T-helper 1 cell treated with Interleukin-12 subunit alpha and Interleukin-12 subunit beta and Interleukin-4 antibody, amounts not matched to agents 30 μg/mL and 1 μg/mL, for 36 hours (primary cell): Measurements from ENCODE around the gene MYB.
A peak's percentile ranks its signal among the peaks of the same experiment; 100 is the strongest.
"Not testable (repeated sequence)": the region's sequence is repeated elsewhere in the genome, so short reads cannot be mapped to it uniquely, and the experiment has no call there.

Experiments
- H3K27ac Mint-ChIP-seq: one replicate; pipeline ENCODE4 v1.8.0; 2021; ENCODE audit warnings: mild to moderate bottlenecking, mixed read lengths
- H3K27me3 Mint-ChIP-seq: one replicate; pipeline ENCODE4 v1.8.0; 2021; ENCODE audit warnings: low read depth, mixed read lengths
- H3K36me3 Mint-ChIP-seq: one replicate; pipeline ENCODE4 v1.8.0; 2021; ENCODE audit warnings: low read depth, mixed read lengths
- H3K4me1 Mint-ChIP-seq: one replicate; pipeline ENCODE4 v1.8.0; 2021; ENCODE audit warnings: low read depth, mixed read lengths
- H3K4me3 Mint-ChIP-seq: one replicate; pipeline ENCODE4 v1.8.0; 2021; ENCODE audit warnings: mild to moderate bottlenecking, moderate library complexity, mixed read lengths
- H3K9me3 Mint-ChIP-seq: one replicate; pipeline ENCODE4 v1.8.0; 2021; ENCODE audit warnings: mixed read lengths

The MYB gene

DNA sequence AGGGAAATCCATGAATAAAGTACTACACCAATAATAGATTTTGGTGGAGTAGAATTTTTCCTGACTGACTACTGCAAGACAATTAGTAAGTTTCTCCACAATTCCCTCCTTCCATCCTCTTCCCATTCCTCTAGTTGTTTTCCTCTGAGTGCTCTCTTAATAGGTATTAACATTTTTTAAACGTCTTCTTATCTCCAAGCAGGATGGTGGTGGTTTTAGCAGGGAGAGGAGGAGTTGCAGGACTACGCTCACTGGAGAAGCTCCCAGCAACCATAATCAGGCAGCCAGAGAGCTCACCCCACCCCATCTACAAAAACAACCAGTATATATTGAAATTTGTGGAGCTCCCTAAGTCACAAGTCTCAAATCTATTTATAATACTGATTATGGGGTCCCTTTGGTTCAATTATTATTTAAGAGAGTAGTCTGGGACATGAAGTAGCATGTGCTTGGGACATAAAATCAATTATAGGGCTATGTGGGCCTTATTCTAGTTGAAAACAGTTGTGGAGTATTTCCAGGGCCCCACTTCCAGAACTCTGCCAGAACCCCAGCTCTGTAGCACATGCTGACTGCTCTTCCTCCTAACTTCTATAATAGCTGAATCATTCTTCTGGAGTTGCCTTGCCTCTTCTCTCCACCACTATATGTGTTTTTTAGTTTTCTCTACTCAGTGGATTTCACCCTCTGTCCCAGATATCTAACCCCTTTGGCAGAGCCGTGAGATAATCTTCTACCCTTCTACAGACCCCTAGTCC lies 49.8 kb downstream of the MYB start:
- Mint-ChIP-seq H3K27ac (peak overlapping the region; percentile 57), H3K4me3 (no peak overlapping the region), H3K9me3 (no peaks in the 10 kb centered on the region), H3K4me1 (peaks cover 35% of the 10 kb centered on the region), H3K36me3 (peaks cover 2% of the 10 kb centered on the region), H3K27me3 (no peaks in the 10 kb centered on the region)

DNA sequence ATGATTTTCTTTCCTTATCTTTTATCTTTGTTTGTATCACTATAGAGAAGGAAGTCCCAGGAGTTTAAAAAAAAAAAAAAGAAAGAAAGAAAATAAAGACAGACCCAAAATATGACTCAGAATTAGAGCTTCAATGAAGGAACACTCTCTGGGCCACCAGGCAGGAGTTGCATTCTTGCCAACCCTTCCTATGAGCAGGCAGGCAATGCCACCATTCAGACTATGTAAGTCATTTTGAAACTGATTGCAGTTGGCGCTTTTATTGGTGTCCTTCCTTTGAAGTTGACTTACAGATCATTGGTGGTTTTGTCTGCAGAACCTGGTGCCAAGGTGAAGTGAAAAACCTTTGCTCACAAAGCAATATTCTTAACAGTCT lies 50.3 kb downstream of the MYB start:
- Mint-ChIP-seq H3K27ac (peak overlapping the region; percentile 57), H3K4me1 (peaks cover 36% of the 10 kb centered on the region)

DNA sequence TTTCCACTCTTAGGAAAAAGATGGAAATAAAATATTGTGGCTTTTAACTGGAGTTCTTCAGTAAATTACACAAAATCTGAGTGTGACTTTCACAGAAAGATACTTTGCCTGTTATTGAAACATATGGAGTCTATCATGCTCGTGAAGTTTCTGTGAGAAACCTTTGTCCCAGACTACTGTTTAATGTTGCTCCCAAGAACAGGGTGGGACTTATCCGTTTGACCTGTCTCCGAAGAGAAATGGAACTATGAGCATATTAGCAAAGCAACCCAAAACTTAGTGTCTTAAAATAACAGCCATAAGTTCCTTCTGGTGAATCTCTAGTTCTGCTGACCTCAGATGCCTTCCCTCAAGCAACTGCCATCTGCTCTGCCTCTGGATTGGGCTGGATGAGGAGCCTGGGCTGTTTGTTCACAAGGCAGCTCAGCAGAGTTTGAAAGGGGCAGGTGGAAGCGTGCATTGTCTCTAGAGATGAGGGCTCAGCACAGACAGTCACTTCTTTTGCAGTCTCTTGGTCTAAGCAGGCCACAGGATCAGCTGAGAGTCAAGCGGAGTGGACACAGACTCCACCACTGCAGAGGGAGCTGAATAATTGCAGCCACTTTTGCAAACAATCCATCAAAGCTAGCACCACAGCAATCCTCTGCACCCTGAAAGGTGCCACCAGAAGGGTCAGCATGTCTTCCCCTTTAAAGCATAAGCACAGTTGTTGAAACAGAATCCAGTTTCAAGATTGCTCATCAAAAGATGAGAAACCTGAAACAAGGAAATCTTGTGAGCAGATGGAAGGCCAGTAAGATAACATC lies 52.8 kb downstream of the MYB start:
- H3K27ac Mint-ChIP-seq = no peak overlapping the region

More for the DNA sequence above, 50.3 kb downstream of the MYB start:
- H3K27me3 Mint-ChIP-seq = no peaks in the 10 kb centered on the region
- peaks cover 2% of the 10 kb centered on the region for H3K36me3 Mint-ChIP-seq
- no peak overlapping the region for H3K4me3 Mint-ChIP-seq
- no peaks in the 10 kb centered on the region for H3K9me3 Mint-ChIP-seq

DNA sequence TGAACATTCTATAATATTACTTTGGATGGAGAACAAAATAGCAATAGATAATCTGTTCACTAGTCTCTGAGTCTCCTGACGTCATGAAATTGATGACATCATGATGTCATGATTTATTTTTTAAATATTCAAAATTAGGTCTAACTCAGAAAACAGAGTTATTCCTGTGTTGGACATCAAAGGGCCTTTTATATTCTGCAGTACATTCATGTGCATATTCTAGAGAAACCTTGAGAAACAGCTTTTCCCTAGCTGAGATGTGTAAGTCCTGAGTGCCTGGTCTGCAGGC lies 53.3 kb downstream of the MYB start:
- no peaks in the 10 kb centered on the region for H3K9me3 Mint-ChIP-seq
- H3K27ac Mint-ChIP-seq = no peak overlapping the region
- H3K36me3 Mint-ChIP-seq = no peaks in the 10 kb centered on the region
- H3K27me3 Mint-ChIP-seq = no peaks in the 10 kb centered on the region
- H3K4me1 Mint-ChIP-seq = peaks cover 25% of the 10 kb centered on the region
- H3K4me3 Mint-ChIP-seq = no peak overlapping the region

More for the DNA sequence above, 52.8 kb downstream of the MYB start:
- no peaks in the 10 kb centered on the region for H3K9me3 Mint-ChIP-seq
- H3K36me3 Mint-ChIP-seq = no peaks in the 10 kb centered on the region
- H3K4me1 Mint-ChIP-seq = peaks cover 25% of the 10 kb centered on the region
- no peak overlapping the region for H3K4me3 Mint-ChIP-seq
- H3K27me3 Mint-ChIP-seq = no peaks in the 10 kb centered on the region

- no peaks in the 10 kb centered on the region for H3K9me3 Mint-ChIP-seq
- peaks cover 24% of the 10 kb centered on the region for H3K4me1 Mint-ChIP-seq
- H3K27me3 Mint-ChIP-seq = no peaks in the 10 kb centered on the region
- H3K27ac Mint-ChIP-seq = no peak overlapping the region
- no peak overlapping the region for H3K4me3 Mint-ChIP-seq
- H3K36me3 Mint-ChIP-seq = no peaks in the 10 kb centered on the region
Measured at GRCh38 chr6:135235716-135236115, 54.6 kb downstream of the MYB start.

DNA sequence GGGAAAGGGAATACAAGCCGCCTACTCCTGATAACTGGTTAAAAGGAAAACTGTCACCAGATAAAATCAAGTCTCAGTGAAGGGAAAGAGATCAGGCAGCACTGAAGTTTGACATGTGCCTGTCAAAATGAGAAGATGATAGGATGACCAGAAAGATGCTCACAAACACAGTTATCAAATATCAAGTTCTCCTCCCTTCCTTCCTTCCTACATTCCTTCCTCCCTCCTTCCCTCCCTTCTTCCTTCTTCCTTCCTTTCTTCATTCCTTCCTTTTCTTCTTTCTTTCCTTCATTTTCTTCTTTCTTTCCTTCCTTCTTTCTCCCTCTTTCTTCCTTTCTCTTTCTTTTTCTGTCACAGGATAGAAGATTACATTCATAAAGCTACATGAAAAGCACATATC lies 55.2 kb downstream of the MYB start:
- no peaks in the 10 kb centered on the region for H3K36me3 Mint-ChIP-seq
- no peaks in the 10 kb centered on the region for H3K9me3 Mint-ChIP-seq
- H3K4me3 Mint-ChIP-seq = no peak overlapping the region
- no peaks in the 10 kb centered on the region for H3K27me3 Mint-ChIP-seq
- H3K27ac Mint-ChIP-seq = peak overlapping the region; percentile 11
- H3K4me1 Mint-ChIP-seq = peaks cover 21% of the 10 kb centered on the region

DNA sequence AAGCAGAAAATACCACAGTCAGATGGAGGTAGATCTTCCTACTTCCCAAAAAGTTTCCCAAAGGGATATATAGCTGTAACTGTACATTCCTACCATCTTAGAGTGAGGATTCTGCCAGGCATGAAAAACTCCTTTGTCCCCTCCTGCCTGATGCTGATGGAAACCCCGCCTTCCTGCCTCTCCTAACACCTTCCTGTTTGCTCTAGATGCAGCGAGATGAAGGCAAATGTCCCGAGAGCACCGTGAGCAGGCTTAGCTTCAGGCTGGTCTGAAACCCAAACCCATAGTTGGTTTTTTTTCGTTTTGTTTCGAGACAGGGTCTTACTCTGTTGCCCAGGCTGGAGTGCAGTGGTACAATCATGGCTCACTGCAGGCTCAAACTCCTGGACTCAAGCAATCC lies 55.6 kb downstream of the MYB start:
- Mint-ChIP-seq H3K4me1 (peaks cover 17% of the 10 kb centered on the region), H3K4me3 (no peak overlapping the region), H3K27me3 (no peaks in the 10 kb centered on the region), H3K9me3 (no peaks in the 10 kb centered on the region), H3K27ac (peak overlapping the region; percentile 11), H3K36me3 (no peaks in the 10 kb centered on the region)

GRCh38 chr6:135240711-135241110 lies 59.6 kb downstream of the MYB start:
- Mint-ChIP-seq H3K4me1 (peaks cover 10% of the 10 kb centered on the region), H3K27me3 (no peaks in the 10 kb centered on the region), H3K27ac (no peak overlapping the region), H3K9me3 (no peaks in the 10 kb centered on the region), H3K36me3 (no peaks in the 10 kb centered on the region), H3K4me3 (no peak overlapping the region)

- no peaks in the 10 kb centered on the region for H3K36me3 Mint-ChIP-seq
- no peaks in the 10 kb centered on the region for H3K9me3 Mint-ChIP-seq
- no peak overlapping the region for H3K27ac Mint-ChIP-seq
- H3K27me3 Mint-ChIP-seq = no peaks in the 10 kb centered on the region
- peaks cover 6% of the 10 kb centered on the region for H3K4me1 Mint-ChIP-seq
- no peak overlapping the region for H3K4me3 Mint-ChIP-seq
Measured at GRCh38 chr6:135243871-135244796, 63.0 kb downstream of the MYB start.

DNA sequence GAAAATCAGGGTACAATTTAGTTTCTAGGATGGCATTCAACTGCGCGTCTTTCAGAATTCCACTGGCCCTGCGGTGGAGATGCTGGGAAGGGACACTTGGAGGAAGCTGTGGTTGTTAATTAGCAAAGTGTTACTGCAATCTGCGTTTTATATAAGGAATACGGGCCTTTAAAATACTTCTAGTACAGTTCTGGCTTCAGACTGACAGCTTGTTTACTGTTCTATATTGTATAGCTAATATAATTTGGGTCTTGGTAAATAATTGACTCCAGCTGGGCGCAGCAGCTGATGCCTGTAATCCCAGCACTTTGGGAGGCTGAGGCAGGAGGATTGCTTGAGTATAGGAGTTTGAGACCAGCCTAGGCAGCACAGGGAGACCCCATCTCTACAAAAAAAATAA lies 63.7 kb downstream of the MYB start:
- Mint-ChIP-seq H3K4me1 (peaks cover 6% of the 10 kb centered on the region), H3K36me3 (no peaks in the 10 kb centered on the region), H3K27ac (no peak overlapping the region), H3K27me3 (no peaks in the 10 kb centered on the region), H3K4me3 (no peak overlapping the region), H3K9me3 (no peaks in the 10 kb centered on the region)

DNA sequence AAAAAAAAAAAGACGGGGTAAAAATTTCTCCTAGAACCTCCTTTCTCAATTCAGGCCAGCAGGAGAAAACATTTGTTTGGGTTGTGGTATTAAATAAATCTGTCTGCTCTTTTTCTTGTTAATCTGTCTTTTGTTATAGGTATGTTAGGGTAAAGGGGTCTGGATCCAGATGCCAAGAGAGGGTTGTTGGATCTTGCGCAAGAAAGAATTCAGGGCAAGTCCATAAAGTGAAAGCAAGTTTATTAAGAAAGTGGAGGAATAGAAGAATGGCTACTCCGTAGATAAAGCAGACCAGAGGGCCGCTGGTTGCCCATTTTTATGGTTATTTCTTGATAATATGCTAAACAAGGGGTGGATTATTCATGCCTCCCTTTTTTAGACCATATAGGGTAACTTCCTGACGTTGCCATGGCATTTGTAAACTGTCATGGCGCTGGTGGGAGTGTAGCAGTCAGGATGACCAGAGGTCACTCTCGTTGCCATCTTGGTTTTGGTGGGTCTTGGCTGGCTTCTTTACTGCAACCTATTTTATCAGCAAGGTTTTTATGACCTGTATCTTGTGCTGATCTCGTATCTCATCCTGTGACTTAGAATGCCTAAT lies 65.4 kb downstream of the MYB start:
- not testable (repeated sequence) for H3K9me3 Mint-ChIP-seq, H3K27ac Mint-ChIP-seq, H3K4me3 Mint-ChIP-seq, H3K4me1 Mint-ChIP-seq, H3K36me3 Mint-ChIP-seq, H3K27me3 Mint-ChIP-seq

DNA sequence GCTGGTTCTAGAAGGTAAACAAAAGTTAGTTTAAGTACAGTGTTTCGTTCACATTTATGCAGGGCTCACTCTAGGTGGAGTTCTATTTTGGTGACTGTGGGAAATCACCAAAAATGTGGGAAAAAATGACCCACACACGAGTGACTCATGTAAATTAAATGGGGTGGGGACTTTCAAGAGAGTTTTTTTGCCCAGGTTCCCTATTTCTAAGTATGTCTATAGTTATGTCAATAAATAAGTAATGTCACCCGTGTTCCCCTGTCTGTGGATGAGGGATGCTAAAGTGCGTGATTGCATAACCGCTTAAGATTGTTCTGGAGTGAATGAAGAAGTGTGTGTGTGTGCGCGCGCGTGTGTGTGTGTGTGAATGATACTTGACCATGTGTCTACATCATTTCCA lies 69.1 kb downstream of the MYB start:
- Mint-ChIP-seq H3K36me3 (no peaks in the 10 kb centered on the region), H3K27me3 (no peaks in the 10 kb centered on the region), H3K4me3 (no peak overlapping the region), H3K9me3 (no peaks in the 10 kb centered on the region), H3K27ac (no peak overlapping the region), H3K4me1 (peaks cover 3% of the 10 kb centered on the region)

DNA sequence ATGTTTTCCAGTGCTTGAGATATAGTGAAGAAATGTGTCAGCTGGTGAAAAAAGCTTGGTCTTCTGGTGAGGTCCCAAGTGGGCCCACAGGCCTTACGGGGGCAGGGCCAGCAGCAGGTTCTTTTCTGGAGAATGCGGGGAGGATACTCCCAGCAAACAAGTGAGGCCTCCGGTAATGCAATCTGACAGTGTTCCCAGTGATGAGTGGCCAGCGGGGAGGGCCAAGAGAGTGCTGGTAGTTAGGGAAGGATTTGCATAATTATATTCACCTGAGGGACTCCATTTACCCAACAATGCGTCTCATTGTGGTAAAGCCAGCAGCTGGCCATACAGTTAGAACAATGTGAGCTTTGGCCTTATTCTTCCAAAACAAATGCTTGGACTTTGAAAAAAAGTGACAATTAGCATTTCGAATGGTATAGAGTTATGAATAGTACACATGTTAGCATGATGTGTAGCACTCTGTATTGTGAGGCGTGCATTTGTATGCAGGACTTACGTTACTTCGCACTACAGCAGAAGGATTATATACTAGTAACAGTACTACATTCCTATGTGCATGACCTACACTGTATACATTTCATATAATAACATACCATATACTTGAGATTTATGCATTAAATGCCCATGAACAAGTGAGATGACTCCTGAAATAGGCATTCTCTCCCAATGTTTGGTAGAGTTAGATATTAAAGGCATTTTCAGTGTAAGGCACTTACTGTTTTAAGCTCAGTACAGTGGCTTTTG lies 69.8 kb downstream of the MYB start:
- Mint-ChIP-seq H3K4me3 (no peak overlapping the region), H3K9me3 (no peaks in the 10 kb centered on the region), H3K27ac (no peak overlapping the region), H3K27me3 (peaks cover 2% of the 10 kb centered on the region), H3K36me3 (no peaks in the 10 kb centered on the region), H3K4me1 (peaks cover 5% of the 10 kb centered on the region)
